ENCODE data around the gene POLDIP2.

POLDIP2 gene

GRCh38 chr17:28335959-28336871 lies 21.1 kb downstream of the POLDIP2 start:
- no peak for DNase-seq (ENCODE audit: low read depth)

GRCh38 chr17:28335201-28335958 lies 21.9 kb downstream of the POLDIP2 start, which contains the start of the genes IFT20 and TNFAIP1:
IFT20 (minus strand) TSS chr17:28335472; CDS start chr17:28331985, 3,487 bp downstream.
TNFAIP1 (plus strand) TSS chr17:28335761; CDS start chr17:28339522, 3,761 bp downstream.
- DNase-seq (ENCODE audit: low read depth), result peak; percentile 99

GRCh38 chr17:28334666-28335200 lies 22.6 kb downstream of the POLDIP2 start:
- no peak for DNase-seq (ENCODE audit: low read depth)

GRCh38 chr17:28334171-28334570 lies 23.2 kb downstream of the POLDIP2 start:
- no peak for DNase-seq (ENCODE audit: low read depth)

- DNase-seq (ENCODE audit: low read depth), result no peak
Observed at GRCh38 chr17:28333083-28333746, 24.1 kb downstream of the POLDIP2 start.

- DNase-seq (ENCODE audit: low read depth), result no peak
Observed at GRCh38 chr17:28331891-28332420, 25.4 kb downstream of the POLDIP2 start.

- DNase-seq (ENCODE audit: low read depth), result no peak
Observed at GRCh38 chr17:28330671-28331070, 26.7 kb downstream of the POLDIP2 start.

GRCh38 chr17:28328325-28328724 lies 29.0 kb downstream of the POLDIP2 start:
- no peak for DNase-seq (ENCODE audit: low read depth)

GRCh38 chr17:28327709-28328108 lies 29.6 kb downstream of the POLDIP2 start:
- no peak for DNase-seq (ENCODE audit: low read depth)

GRCh38 chr17:28327031-28327607 lies 30.2 kb downstream of the POLDIP2 start:
- DNase-seq (ENCODE audit: low read depth), result no peak

- no peak for DNase-seq (ENCODE audit: low read depth)
Observed at GRCh38 chr17:28326114-28326513, 31.2 kb downstream of the POLDIP2 start.

- DNase-seq (ENCODE audit: low read depth), result no peak
Observed at GRCh38 chr17:28325211-28325610, 32.1 kb downstream of the POLDIP2 start.

GRCh38 chr17:28324781-28325180 lies 32.5 kb downstream of the POLDIP2 start:
- DNase-seq (ENCODE audit: low read depth), result no peak

- no peak for DNase-seq (ENCODE audit: low read depth)
Observed at GRCh38 chr17:28324267-28324745, 33.0 kb downstream of the POLDIP2 start.

GRCh38 chr17:28320215-28321061 lies 36.9 kb downstream of the POLDIP2 start:
- DNase-seq (ENCODE audit: low read depth), result no peak

GRCh38 chr17:28319598-28319935 lies 37.8 kb downstream of the POLDIP2 start:
- no peak for DNase-seq (ENCODE audit: low read depth)

- DNase-seq (ENCODE audit: low read depth), result peak; percentile 91
Observed at GRCh38 chr17:28318759-28319597, 38.3 kb downstream of the POLDIP2 start, which contains the start of gene TMEM97. TMEM97 (plus strand) TSS chr17:28319200; CDS start chr17:28319240, 40 bp downstream.

- DNase-seq (ENCODE audit: low read depth), result no peak
Observed at GRCh38 chr17:28317966-28318758, 39.2 kb downstream of the POLDIP2 start.
